GM23338 (cell line): ENCODE measurements around the gene CERK. TPM values are rescaled to one million over a fixed set of nuclear protein-coding genes. Genes with fewer than 3 reads are reported as not detected.

ENCODE experiments used
- ATAC-seq: fragments of 200-7000 bp; cut with Tn5 transposase; 3 replicates; pipeline ENCODE4 v1.9.1; 2020
- DNase-seq: peaks from one replicate; pipeline ENCODE4 v3.0.0-alpha.2; 2015; ENCODE audit warnings: low spot score
- H2AFZ ChIP-seq: fragments of 200-600 bp; sonication (generic); 2 replicates; pipeline ENCODE4 v1.8.0; 2016; ENCODE audit warnings: antibody characterized with exemption, mild to moderate bottlenecking, moderate library complexity
- H3F3A ChIP-seq: fragments of 200-600 bp; sonication (generic); replicated peaks from 2 replicates; pipeline ENCODE4 v1.8.0; 2017; ENCODE audit warnings: antibody characterized with exemption, mixed run types, low read depth
- H3K27ac ChIP-seq: fragments of 200-600 bp; sonication (generic); 2 replicates; pipeline ENCODE4 v1.6.1; 2016; ENCODE audit warnings: low read depth
- H3K27me3 ChIP-seq: fragments of 200-600 bp; sonication (generic); 2 replicates; pipeline ENCODE4 v1.8.0; 2016; ENCODE audit warnings: mild to moderate bottlenecking, mixed run types, moderate library complexity; ENCODE audit not compliant: insufficient read depth
- H3K36me3 ChIP-seq: fragments of 200-600 bp; sonication (generic); 2 replicates; pipeline ENCODE4 v1.8.0; 2016; ENCODE audit warnings: mild to moderate bottlenecking; ENCODE audit not compliant: insufficient read depth
- H3K4me1 ChIP-seq: fragments of 200-600 bp; sonication (generic); 2 replicates; pipeline ENCODE4 v1.8.0; 2016; ENCODE audit warnings: mild to moderate bottlenecking, moderate library complexity; ENCODE audit not compliant: insufficient read depth
- H3K4me2 ChIP-seq: fragments of 200-600 bp; sonication (generic); 2 replicates; pipeline ENCODE4 v1.7.1; 2017; ENCODE audit warnings: mixed run types
- H3K4me3 ChIP-seq: fragments of 200-600 bp; sonication (generic); 2 replicates; pipeline ENCODE4 v1.6.1; 2016; ENCODE audit warnings: mixed run types
- H3K79me2 ChIP-seq: fragments of 200-600 bp; sonication (generic); replicated peaks from 2 replicates; pipeline ENCODE4 v1.8.0; 2017; ENCODE audit warnings: mild to moderate bottlenecking; ENCODE audit not compliant: insufficient read depth
- H3K9me2 ChIP-seq: fragments of 200-600 bp; sonication (generic); 2 replicates; pipeline ENCODE4 v1.8.0; 2017; ENCODE audit not compliant: insufficient read depth
- H4K20me1 ChIP-seq: fragments of 200-600 bp; sonication (generic); replicated peaks from 2 replicates; pipeline ENCODE4 v1.8.0; 2017; ENCODE audit warnings: mild to moderate bottlenecking; ENCODE audit not compliant: insufficient read depth
- H3K27ac Mint-ChIP-seq: 2 replicates; pipeline ENCODE4 v1.8.0; 2020; ENCODE audit warnings: inconsistent platforms, mild to moderate bottlenecking, moderate library complexity, mixed read lengths
- H3K27me3 Mint-ChIP-seq: 3 replicates; pipeline ENCODE4 v1.8.0; 2022; ENCODE audit warnings: low read depth, mild to moderate bottlenecking, moderate library complexity, mixed read lengths, inconsistent platforms; ENCODE audit not compliant: insufficient read depth, poor library complexity
- H3K36me3 Mint-ChIP-seq: 3 replicates; pipeline ENCODE4 v1.8.0; 2021; ENCODE audit warnings: low read depth, mild to moderate bottlenecking, inconsistent platforms, moderate library complexity, mixed read lengths
- H3K4me1 Mint-ChIP-seq: 3 replicates; pipeline ENCODE4 v1.8.0; 2020; ENCODE audit warnings: mild to moderate bottlenecking, inconsistent platforms, mixed read lengths
- H3K4me3 Mint-ChIP-seq: 3 replicates; pipeline ENCODE4 v1.8.0; 2021; ENCODE audit warnings: moderate library complexity, mild to moderate bottlenecking, inconsistent platforms, mixed read lengths
- H3K9me3 Mint-ChIP-seq: 3 replicates; pipeline ENCODE4 v1.8.0; 2020; ENCODE audit warnings: moderate library complexity, mild to moderate bottlenecking, inconsistent platforms, mixed read lengths
- CREB1 ChIP-seq: fragments of 250-450 bp; sonication (Bioruptor Pico); IDR thresholded peaks from 2 replicates; pipeline ENCODE4 v1.5.0; 2020; ENCODE audit warnings: low read depth, mild to moderate bottlenecking, moderate library complexity
- CTCF ChIP-seq, 2 experiments: fragments of 200-600 bp in 1 of 2; sonication (generic) in 1 of 2; conservative IDR thresholded peaks; 2 replicates each; pipeline versions ENCODE4 v1.5.1 to v1.6.1; 2016 to 2017; ENCODE audit warnings: antibody characterized with exemption in 2 of 2, low read depth in 2 of 2, mild to moderate bottlenecking in 2 of 2, moderate library complexity in 1 of 2
- ETS1 ChIP-seq: IDR thresholded peaks from 2 replicates; pipeline ENCODE4 v1.6.1; 2016; ENCODE audit warnings: antibody characterized with exemption
- EZH2 ChIP-seq: fragments of 200-600 bp; sonication (generic); IDR thresholded peaks from one replicate; pipeline ENCODE4 v1.8.0; 2017; ENCODE audit warnings: antibody characterized with exemption, mild to moderate bottlenecking, low read depth; ENCODE audit not compliant: unreplicated experiment
- EZH2phosphoT487 ChIP-seq: fragments of 200-600 bp; sonication (generic); IDR thresholded peaks from one replicate; pipeline ENCODE4 v1.8.1; 2018; ENCODE audit warnings: antibody characterized with exemption; ENCODE audit not compliant: unreplicated experiment
- JUNB ChIP-seq: IDR thresholded peaks from one replicate; pipeline ENCODE4 v1.6.1; 2016; ENCODE audit warnings: antibody characterized with exemption; ENCODE audit not compliant: unreplicated experiment
- NANOG ChIP-seq: IDR thresholded peaks from 2 replicates; pipeline ENCODE4 v1.6.1; 2016; ENCODE audit warnings: antibody characterized with exemption, borderline replicate concordance
- POLR2AphosphoS5 ChIP-seq: IDR thresholded peaks from 2 replicates; pipeline ENCODE4 v1.6.1; 2016; ENCODE audit warnings: antibody characterized with exemption, low read depth
- REST ChIP-seq: IDR thresholded peaks from one replicate; pipeline ENCODE4 v1.6.1; 2018; ENCODE audit warnings: antibody characterized with exemption; ENCODE audit not compliant: unreplicated experiment
- STAT1 ChIP-seq: IDR thresholded peaks from one replicate; pipeline ENCODE4 v1.6.1; 2016; ENCODE audit warnings: antibody characterized with exemption; ENCODE audit not compliant: unreplicated experiment
- ZNF114 ChIP-seq: fragments of 250-450 bp; sonication (Bioruptor Pico); IDR thresholded peaks from 2 replicates; pipeline ENCODE4 v1.5.0; 2020; ENCODE audit warnings: mild to moderate bottlenecking, moderate library complexity
- ZNF331 ChIP-seq: fragments of 250-450 bp; sonication (Bioruptor Pico); IDR thresholded peaks from 2 replicates; pipeline ENCODE4 v1.5.0; 2020; ENCODE audit warnings: low read depth, mild to moderate bottlenecking, moderate library complexity
- ZNF462 ChIP-seq: fragments of 250-450 bp; sonication (Bioruptor Pico); IDR thresholded peaks from 2 replicates; pipeline ENCODE4 v1.5.0; 2020; ENCODE audit warnings: mild to moderate bottlenecking, moderate library complexity
- polyA plus RNA-seq: library from polyadenylated mRNA; unstranded; fragments of >200 nt; fragmentation: Nextera tagmentation; extraction: Ambion mirVana; gene quantifications from 2 replicates; pipeline ENCODE4 v1.2.1, GENCODE V29; 2016
- total RNA-seq: library from RNA; depleted of rRNA; stranded (reverse); fragments of >200 nt; shearing (Covaris generic); gene quantifications from 2 replicates; pipeline ENCODE4 v1.2.3, GENCODE V29; 2014

The CERK gene
- total and polyA plus RNA-seq, 2 experiments from 2014 or later = 12.7 to 62.9 TPM

- TF ChIP-seq POLR2AphosphoS5 (no peak), JUNB (no peak), CREB1 (no peak), EZH2phosphoT487 (no peak), ZNF462 (no peak), NANOG (no peak), CTCF (conservative IDR thresholded peaks at IDR 0.05; ENCODE audit: low read depth in 2 of 2) (no peak), EZH2 (no peak), STAT1 (no peak), ZNF114 (CRISPR knock-in tag) (no peak), ZNF331 (CRISPR knock-in tag) (no peak), ETS1 (no peak), REST (no peak)
- Histone ChIP-seq H3K36me3 (peaks cover 20% of the 10 kb centered on the region), H3K4me1 (no peaks in the 10 kb centered on the region), H3K4me2 (no peak overlapping the region), H3K4me3 (no peak overlapping the region), H4K20me1 (no peaks in the 10 kb centered on the region), H2AFZ (no peak overlapping the region), H3K9me2 (no peaks in the 10 kb centered on the region), H3K79me2 (no peaks in the 10 kb centered on the region), H3K27ac (no peak overlapping the region), H3F3A (no peaks in the 10 kb centered on the region), H3K27me3 (no peaks in the 10 kb centered on the region)
- no peaks in the 10 kb centered on the region; the same call in 2 of the 3 replicates for H3K9me3 Mint-ChIP-seq
- H3K27me3 Mint-ChIP-seq = peaks cover 8% of the 10 kb centered on the region
- no peak for ATAC-seq
- H3K4me3 Mint-ChIP-seq = no peak overlapping the region
- no peak overlapping the region for H3K27ac Mint-ChIP-seq
- peaks cover 5% of the 10 kb centered on the region; the same call in 2 of the 3 replicates for H3K4me1 Mint-ChIP-seq
- peaks cover 59% of the 10 kb centered on the region for H3K36me3 Mint-ChIP-seq
- DNase-seq = no peak
These were observed 30.7 kb downstream of the CERK start for GRCh38 chr22:46707305-46707704.
